GM12801 (cell line): ENCODE measurements around the gene FRAT1.

Experiments
- CTCF ChIP-seq: IDR thresholded peaks from one replicate; pipeline ENCODE4 v1.5.1; 2011; ENCODE audit warnings: control low read depth; ENCODE audit not compliant: insufficient read length; ENCODE audit errors: extremely low read depth

Gene FRAT1

DNA sequence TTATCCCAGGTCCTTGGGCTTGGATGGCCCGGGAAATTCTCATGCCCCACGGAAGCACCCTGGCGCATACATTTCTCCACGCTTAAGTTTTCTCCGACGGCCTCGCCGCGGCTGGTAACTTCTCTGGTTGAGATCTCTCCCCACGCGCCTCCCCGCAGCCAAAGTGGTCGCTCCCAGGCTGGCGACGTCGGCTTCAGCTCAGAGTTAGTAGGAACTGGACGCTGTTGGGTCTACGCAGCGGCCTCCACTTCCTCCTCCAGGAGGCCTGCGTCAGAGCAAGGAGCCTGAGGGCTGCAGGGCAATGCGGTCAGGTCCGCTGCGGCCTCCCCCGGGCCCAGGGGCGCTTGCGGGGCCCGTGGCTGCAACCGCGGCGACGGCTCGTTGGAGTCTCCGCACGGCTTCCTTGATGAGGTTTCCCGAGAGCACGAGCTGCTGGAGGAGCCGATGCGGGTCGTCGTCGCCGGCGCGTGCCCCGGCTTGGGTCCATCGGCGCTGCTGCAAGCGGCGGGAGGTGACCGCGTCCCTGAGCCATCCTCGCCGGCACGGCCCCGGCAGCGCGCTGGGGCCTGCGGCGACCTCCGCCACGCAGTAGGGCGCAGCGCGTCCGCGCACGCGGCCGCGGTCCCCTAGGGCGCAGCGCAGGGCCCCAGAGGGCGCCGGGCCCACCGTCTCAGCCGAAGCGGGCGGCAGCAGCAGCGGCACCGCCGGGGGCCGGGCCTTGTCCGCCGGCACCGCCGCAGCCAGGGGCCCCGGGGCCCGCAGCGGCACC, 14.7 kb downstream of the FRAT1 start:
- no peak for TF ChIP-seq CTCF

- no peak for TF ChIP-seq CTCF
These were observed 15.5 kb downstream of the FRAT1 start, which contains the start of gene FRAT2 for GRCh38 chr10:97334370-97335175. Gene FRAT2, minus strand, starts transcription at chr10:97334729. Its CDS starts 157 bp downstream, at chr10:97334572.

DNA sequence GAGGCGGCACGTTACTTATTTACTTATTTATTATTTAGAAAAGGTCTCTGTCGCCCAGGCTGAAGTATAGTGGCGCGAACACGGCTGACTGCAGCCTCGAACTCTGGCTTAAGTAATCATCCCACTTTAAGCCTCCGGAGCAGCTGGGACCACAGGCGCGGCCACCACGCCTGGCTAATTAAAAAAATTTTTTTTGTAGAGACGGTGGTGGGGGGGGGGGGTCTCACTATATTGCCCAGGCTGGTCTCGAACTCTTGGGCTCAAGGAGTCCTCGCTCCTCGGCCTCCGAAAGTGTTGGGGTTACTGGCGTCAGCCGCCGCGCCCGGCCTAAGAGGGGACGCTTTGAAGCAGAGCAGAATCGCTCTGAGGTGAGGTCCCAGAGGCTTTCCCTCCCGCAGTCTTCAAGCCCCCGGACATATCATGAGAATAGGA, 16.1 kb downstream of the FRAT1 start:
- TF ChIP-seq CTCF = no peak

DNA sequence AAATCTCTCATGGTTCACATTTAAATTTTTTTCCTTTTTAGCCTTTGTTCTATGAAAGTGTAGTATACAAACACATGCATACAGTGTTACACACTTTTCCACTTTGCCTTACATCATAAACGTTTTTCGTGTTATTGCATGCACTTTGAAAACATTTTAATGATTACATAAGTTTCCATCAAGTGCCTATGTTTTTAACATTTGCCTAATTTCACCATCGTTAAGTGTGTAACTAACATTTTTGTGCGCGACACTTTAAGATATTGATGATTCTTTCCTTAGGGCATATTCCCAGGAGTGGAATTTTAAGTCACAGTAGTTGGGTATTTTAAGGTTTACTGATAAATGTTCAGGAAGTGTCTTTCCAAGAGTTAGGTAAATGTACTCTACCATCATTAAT, 16.9 kb downstream of the FRAT1 start:
- TF ChIP-seq CTCF = no peak

DNA sequence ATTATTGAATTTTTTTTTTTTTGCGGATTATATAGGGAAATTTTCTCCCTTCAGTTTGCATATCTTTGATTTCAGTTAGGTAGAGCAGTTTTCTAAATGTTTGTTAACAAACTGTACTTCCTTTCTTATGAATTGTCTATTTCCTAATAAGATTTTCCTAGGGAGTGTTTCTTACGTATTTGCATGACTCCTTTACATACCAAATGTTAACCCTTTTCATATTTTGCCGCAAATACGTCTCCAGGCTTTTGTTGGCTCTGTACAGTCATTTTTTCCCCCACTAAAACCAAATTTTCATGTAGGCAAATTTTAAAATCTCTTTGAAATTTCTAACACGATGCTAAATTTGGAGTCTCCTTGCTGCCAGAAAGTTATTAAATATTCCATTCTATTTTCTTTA, 17.4 kb downstream of the FRAT1 start:
- no peak for TF ChIP-seq CTCF

DNA sequence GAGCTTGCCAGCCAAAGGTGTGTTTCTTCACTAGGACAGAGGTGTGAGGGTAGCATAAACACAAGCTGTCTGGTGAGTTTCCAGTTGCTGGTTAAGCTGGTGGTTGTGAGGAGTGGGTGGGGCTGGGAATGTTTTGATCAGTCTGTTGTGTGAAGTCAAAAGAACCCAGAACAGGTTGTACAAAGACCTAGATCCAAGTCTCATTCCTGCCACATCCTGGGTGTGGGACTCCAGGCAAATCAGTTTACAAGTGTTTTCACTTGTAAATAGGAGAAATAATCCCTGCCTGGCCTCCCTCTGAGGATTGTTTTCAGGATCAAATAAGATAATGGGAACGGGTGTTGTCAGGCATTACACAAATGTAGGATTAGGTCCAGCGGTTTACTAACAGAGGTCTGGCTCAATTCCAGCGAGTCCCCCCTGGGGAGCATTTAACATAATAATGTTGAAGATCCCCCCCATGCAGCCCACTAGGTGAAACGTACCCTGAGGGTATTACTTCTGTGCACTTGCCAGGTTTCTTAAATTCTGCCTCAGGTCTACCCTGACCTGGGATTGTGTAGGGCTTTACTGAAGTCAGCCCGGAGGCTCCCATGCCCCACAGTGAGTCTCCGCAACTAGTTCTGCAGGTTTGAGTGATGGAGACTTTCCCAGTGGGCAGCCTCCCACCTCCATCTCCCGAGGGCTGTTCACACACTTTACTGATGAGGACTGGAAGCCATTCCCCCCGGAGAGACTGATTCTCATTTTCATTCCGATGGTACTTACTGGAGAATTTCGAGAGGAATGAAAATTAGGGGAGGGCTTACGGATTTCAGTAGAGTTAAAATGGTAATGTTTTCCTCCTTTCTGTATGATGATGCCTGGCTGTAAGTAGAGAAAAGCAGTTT, 18.1 kb downstream of the FRAT1 start:
- TF ChIP-seq CTCF = no peak

GRCh38 chr10:97338041-97338440, 19.0 kb downstream of the FRAT1 start:
- no peak for TF ChIP-seq CTCF
